OCI-LY3 (cell line): ENCODE results near the gene GSTK1.

ENCODE experiments used
- EZH2phosphoT487 ChIP-seq: fragments of 200-600 bp; shearing (Covaris generic); IDR thresholded peaks from 2 replicates; pipeline ENCODE4 v1.6.1; 2018; ENCODE audit warnings: antibody characterized with exemption, mixed run types, low read depth
- TF ChIP-seq, protein P1 (sequence below): fragments of 200-600, 300-600 bp; sonication (generic); IDR thresholded peaks from 2 replicates; pipeline ENCODE4 v1.5.1; 2014; ENCODE audit warnings: antibody characterized with exemption, low read length, low read depth

DNA sequence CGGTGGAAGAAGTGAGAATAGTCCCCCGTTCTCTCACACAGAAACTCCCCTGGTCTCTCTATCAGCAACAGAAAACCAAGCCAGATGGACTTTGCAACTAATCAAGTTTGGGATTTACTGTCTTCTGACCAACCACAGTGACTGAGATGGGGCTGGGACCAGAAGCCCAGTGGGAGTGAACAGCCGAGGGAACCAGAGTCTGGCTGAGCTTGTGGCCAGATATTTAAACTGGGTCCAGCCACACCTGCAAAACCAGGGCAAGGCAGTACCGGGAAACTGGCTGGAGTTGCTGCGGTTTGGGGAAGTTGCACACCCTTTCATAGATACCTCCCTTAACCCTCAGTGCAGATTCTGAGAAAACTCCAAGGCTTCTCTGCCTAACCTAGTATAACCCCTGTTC, 6.0 kb downstream of the GSTK1 start:
- TF ChIP-seq, protein P1, sequence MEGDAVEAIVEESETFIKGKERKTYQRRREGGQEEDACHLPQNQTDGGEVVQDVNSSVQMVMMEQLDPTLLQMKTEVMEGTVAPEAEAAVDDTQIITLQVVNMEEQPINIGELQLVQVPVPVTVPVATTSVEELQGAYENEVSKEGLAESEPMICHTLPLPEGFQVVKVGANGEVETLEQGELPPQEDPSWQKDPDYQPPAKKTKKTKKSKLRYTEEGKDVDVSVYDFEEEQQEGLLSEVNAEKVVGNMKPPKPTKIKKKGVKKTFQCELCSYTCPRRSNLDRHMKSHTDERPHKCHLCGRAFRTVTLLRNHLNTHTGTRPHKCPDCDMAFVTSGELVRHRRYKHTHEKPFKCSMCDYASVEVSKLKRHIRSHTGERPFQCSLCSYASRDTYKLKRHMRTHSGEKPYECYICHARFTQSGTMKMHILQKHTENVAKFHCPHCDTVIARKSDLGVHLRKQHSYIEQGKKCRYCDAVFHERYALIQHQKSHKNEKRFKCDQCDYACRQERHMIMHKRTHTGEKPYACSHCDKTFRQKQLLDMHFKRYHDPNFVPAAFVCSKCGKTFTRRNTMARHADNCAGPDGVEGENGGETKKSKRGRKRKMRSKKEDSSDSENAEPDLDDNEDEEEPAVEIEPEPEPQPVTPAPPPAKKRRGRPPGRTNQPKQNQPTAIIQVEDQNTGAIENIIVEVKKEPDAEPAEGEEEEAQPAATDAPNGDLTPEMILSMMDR: no peak
- TF ChIP-seq EZH2phosphoT487: no peak
